ENCODE data around the gene C2CD3. TPM values are rescaled to one million over a fixed set of nuclear protein-coding genes. Genes with fewer than 3 reads are reported as not detected.

The C2CD3 gene
- total RNA-seq, 2 experiments from 2014 or later, result 31.9 to 35.1 TPM

DNA sequence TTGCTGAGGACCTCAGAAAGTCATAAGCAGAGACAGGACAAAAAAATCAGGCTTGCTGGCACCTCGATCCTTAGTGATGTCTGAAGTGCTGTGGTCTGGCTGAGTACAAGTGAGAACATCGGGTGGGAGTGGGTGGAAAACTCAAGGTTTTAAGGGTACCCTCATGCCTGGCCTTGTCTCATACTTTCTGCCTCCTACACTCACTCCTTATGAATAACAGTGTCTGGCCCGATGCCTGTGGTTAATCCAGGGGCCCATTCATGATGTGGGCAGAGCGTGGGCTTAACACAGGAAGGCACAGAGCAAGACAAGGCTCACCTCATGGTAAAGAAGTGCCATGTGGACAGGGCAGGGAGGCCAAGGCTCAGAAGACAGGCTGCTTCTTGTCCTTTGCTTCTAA, 150.9 kb downstream of the C2CD3 start:
- ChIA-PET CTCF (interaction anchor here (1.2 kb wide), 1 partner anchor 14 kb away, joined by 4 read pairs; no protein-coding TSS in a partner anchor), POLR2A (interaction anchor here (1.3 to 11.8 kb wide), 5 partner anchors 10 to 49 kb away, joined by 3 to 106 read pairs (median 5); partner anchors contain the start of gene UCP2)
- Histone ChIP-seq H3K36me3 (ENCODE audit: insufficient read depth, low read length) (peaks cover 11% of the 10 kb centered on the region), H3K4me1 (ENCODE audit: insufficient read depth, low read length) (peaks cover 64% of the 10 kb centered on the region), H3K27ac (ENCODE audit: low read depth in 1 of 2, low read length in 2 of 2) (no peak overlapping the region), H3K9me3 (ENCODE audit: control insufficient read depth in 1 of 2, insufficient read depth in 1 of 2, low read length in 2 of 2) (no peaks in the 10 kb centered on the region), H3K4me3 (ENCODE audit: low read length) (no peak overlapping the region), H3K27me3 (ENCODE audit: control insufficient read depth in 1 of 2, insufficient read depth in 2 of 2, low read length in 2 of 2) (no peaks in the 10 kb centered on the region)
- H3K27me3 Mint-ChIP-seq, result no peaks in the 10 kb centered on the region
- ATAC-seq (ENCODE audit: poor library complexity), result peak; percentile 14
- TF ChIP-seq, protein P1, sequence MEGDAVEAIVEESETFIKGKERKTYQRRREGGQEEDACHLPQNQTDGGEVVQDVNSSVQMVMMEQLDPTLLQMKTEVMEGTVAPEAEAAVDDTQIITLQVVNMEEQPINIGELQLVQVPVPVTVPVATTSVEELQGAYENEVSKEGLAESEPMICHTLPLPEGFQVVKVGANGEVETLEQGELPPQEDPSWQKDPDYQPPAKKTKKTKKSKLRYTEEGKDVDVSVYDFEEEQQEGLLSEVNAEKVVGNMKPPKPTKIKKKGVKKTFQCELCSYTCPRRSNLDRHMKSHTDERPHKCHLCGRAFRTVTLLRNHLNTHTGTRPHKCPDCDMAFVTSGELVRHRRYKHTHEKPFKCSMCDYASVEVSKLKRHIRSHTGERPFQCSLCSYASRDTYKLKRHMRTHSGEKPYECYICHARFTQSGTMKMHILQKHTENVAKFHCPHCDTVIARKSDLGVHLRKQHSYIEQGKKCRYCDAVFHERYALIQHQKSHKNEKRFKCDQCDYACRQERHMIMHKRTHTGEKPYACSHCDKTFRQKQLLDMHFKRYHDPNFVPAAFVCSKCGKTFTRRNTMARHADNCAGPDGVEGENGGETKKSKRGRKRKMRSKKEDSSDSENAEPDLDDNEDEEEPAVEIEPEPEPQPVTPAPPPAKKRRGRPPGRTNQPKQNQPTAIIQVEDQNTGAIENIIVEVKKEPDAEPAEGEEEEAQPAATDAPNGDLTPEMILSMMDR (IDR thresholded peaks at IDR 0.05), result no peak
- peaks cover 24% of the 10 kb centered on the region for H3K36me3 Mint-ChIP-seq (ENCODE audit: low read depth)
- H3K4me3 Mint-ChIP-seq, result no peak overlapping the region
- intact Hi-C loops (cut with DNase I, micrococcal nuclease), result no loop called here
- H3K4me1 Mint-ChIP-seq (ENCODE audit: low read depth), result peaks cover 37% of the 10 kb centered on the region
- H3K27ac Mint-ChIP-seq, result no peak overlapping the region
- peak in 2 of 14 experiments; percentile 39 to 45 for DNase-seq
- no peaks in the 10 kb centered on the region for H3K9me3 Mint-ChIP-seq

DNA sequence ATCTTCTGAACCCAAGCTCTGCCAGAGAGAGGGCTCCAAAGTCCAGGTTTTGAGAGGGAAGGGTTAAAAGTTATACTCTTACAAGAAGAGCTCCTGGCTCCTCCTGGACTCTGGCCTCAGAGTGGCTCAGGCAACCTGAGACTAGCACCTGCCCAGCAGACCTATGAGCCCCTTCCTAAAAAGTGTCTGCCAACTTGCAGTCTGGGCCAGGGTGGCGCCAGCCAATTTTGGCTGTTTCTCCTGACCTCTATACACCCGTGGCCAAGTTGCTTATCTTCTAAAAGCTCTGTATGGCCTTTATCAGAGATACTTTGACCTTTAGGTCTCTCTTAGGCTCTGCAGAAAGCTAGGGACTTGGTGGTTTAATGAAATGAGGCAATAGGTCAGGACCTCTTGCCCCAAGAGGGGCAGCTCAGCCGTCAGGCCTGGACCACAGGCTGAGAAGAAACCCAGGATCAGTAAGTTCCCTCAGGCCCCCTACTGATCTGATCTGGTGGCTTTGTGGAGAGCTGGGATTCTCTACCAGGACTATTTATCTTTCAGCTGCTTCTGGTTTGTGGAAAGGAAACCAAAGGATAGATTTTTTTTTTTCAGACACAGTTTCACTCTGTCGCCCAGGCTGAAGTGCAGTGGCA, 151.6 kb downstream of the C2CD3 start:
- no peak overlapping the region for H3K4me3 ChIP-seq (ENCODE audit: low read length)
- H3K27ac Mint-ChIP-seq, result no peak overlapping the region
- no peaks in the 10 kb centered on the region for H3K9me3 Mint-ChIP-seq
- TF ChIP-seq, protein P1 (IDR thresholded peaks at IDR 0.05), result no peak
- peaks cover 11% of the 10 kb centered on the region for H3K36me3 ChIP-seq (ENCODE audit: insufficient read depth, low read length)
- ChIA-PET POLR2A (interaction anchor here (0.7 to 11.8 kb wide), 6 partner anchors 9 to 49 kb away, joined by 3 to 106 read pairs (median 5); partner anchors contain the start of gene UCP2), CTCF (interaction anchor here (1.2 kb wide), 1 partner anchor 14 kb away, joined by 4 read pairs; no protein-coding TSS in a partner anchor)
- DNase-seq, result no peak
- no peaks in the 10 kb centered on the region for H3K27me3 ChIP-seq (ENCODE audit: control insufficient read depth in 1 of 2, insufficient read depth in 2 of 2, low read length in 2 of 2)
- ATAC-seq (ENCODE audit: poor library complexity), result no peak
- peaks cover 41% of the 10 kb centered on the region for H3K4me1 Mint-ChIP-seq (ENCODE audit: low read depth)
- no peaks in the 10 kb centered on the region for H3K27me3 Mint-ChIP-seq
- H3K4me3 Mint-ChIP-seq, result no peak overlapping the region
- H3K36me3 Mint-ChIP-seq (ENCODE audit: low read depth), result peaks cover 22% of the 10 kb centered on the region
- H3K4me1 ChIP-seq (ENCODE audit: insufficient read depth, low read length), result peaks cover 68% of the 10 kb centered on the region
- H3K9me3 ChIP-seq (ENCODE audit: control insufficient read depth in 1 of 2, insufficient read depth in 1 of 2, low read length in 2 of 2), result no peaks in the 10 kb centered on the region
- intact Hi-C loops (cut with DNase I, micrococcal nuclease), result no loop called here
- H3K27ac ChIP-seq (ENCODE audit: low read depth in 1 of 2, low read length in 2 of 2), result no peak overlapping the region

DNA sequence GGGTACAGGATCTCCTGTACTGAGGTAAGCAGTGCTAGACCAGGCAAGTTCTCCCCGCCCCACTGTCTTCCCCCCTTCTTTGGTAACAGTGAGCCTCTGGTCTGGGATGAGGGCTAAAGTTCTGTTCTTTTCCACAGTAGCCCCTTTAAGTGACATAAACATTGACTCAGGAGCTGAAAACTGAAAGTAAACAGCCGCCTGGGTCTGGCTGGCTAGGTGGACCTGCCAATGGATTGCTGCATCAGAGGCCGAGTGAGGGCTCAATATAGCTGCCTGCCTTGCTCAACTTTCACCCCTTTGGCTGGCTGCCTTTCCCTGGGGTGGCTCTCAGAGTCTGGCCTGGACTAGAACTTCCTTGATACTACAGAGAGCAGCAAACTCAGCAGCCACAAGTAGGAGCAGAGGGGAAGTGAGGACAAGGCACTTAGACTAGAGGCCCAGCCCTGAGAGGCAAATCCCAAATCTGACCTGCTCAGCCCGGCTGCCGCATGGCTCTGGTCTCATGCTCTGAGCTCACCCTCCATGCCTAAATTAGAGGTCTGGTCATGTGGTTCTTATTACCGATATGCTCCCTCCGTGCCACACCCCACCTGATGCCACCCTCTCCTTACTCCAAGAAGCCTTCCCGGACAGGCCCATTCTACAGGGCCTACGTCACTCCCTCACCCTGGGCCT, 152.3 kb downstream of the C2CD3 start:
- peaks cover 22% of the 10 kb centered on the region for H3K36me3 Mint-ChIP-seq (ENCODE audit: low read depth)
- peaks cover 10% of the 10 kb centered on the region for H3K36me3 ChIP-seq (ENCODE audit: insufficient read depth, low read length)

More for the DNA sequence above, 152.3 kb downstream of the C2CD3 start:
- DNase-seq, result peak in 2 of 14 experiments; percentile 40 to 49
- TF ChIP-seq, protein P1 (IDR thresholded peaks at IDR 0.05), result no peak
- Histone ChIP-seq H3K27me3 (ENCODE audit: control insufficient read depth in 1 of 2, insufficient read depth in 2 of 2, low read length in 2 of 2) (no peaks in the 10 kb centered on the region), H3K4me3 (ENCODE audit: low read length) (no peak overlapping the region), H3K27ac (ENCODE audit: low read depth in 1 of 2, low read length in 2 of 2) (no peak overlapping the region), H3K4me1 (ENCODE audit: insufficient read depth, low read length) (peaks cover 75% of the 10 kb centered on the region), H3K9me3 (ENCODE audit: control insufficient read depth in 1 of 2, insufficient read depth in 1 of 2, low read length in 2 of 2) (no peaks in the 10 kb centered on the region)
- intact Hi-C loops (cut with DNase I, micrococcal nuclease), result no loop called here
- Mint-ChIP-seq H3K9me3 (no peaks in the 10 kb centered on the region), H3K4me3 (no peak overlapping the region), H3K27ac (no peak overlapping the region), H3K4me1 (ENCODE audit: low read depth) (peaks cover 45% of the 10 kb centered on the region), H3K27me3 (no peaks in the 10 kb centered on the region)
- ChIA-PET CTCF (interaction anchor here (1.2 kb wide), 1 partner anchor 13 kb away, joined by 4 read pairs; no protein-coding TSS in a partner anchor), POLR2A (interaction anchor here (0.9 to 11.8 kb wide), 6 partner anchors 8 to 47 kb away, joined by 3 to 106 read pairs (median 4); partner anchors contain the start of gene UCP2)
- no peak for ATAC-seq (ENCODE audit: poor library complexity)
